Karpas-422 (cell line): Measurements from ENCODE around the gene CLDN10. TPM values are rescaled to one million over a fixed set of nuclear protein-coding genes. Genes with fewer than 3 reads are reported as not detected.
A peak's percentile ranks its signal among the peaks of the same experiment; 100 is the strongest.

ENCODE experiments used
- DNase-seq: peaks from one replicate; pipeline ENCODE4 v3.0.0-alpha.2; 2015
- H2AFZ ChIP-seq: fragments of 200-600 bp; sonication (generic); 2 replicates; pipeline ENCODE4 v1.6.1; 2014; ENCODE audit warnings: antibody characterized with exemption, low read length, mixed read lengths
- H3K27ac ChIP-seq: fragments of 200-600 bp; sonication (generic); 2 replicates; pipeline ENCODE4 v1.5.1; 2014; ENCODE audit warnings: mild to moderate bottlenecking, low read length, moderate library complexity
- H3K27me3 ChIP-seq: fragments of 200-600 bp; sonication (generic); 2 replicates; pipeline ENCODE4 v1.6.1; 2014; ENCODE audit warnings: low read length, mixed read lengths
- H3K36me3 ChIP-seq: fragments of 200-600 bp; sonication (generic); 2 replicates; pipeline ENCODE4 v1.6.1; 2014; ENCODE audit warnings: low read length, mixed read lengths; ENCODE audit not compliant: insufficient read depth
- H3K4me1 ChIP-seq: fragments of 200-600 bp; sonication (generic); 2 replicates; pipeline ENCODE4 v1.6.1; 2014; ENCODE audit warnings: mild to moderate bottlenecking, low read length, mixed read lengths
- H3K4me2 ChIP-seq: fragments of 200-600 bp; sonication (generic); 2 replicates; pipeline ENCODE4 v1.6.1; 2014; ENCODE audit warnings: low read length, low read depth, mild to moderate bottlenecking; ENCODE audit not compliant: poor library complexity, severe bottlenecking
- H3K4me3 ChIP-seq: fragments of 200-600 bp; sonication (generic); 2 replicates; pipeline ENCODE4 v1.5.1; 2014; ENCODE audit warnings: mild to moderate bottlenecking, antibody characterized with exemption, low read length, mixed read lengths
- H3K79me2 ChIP-seq: fragments of 200-600 bp; sonication (generic); 2 replicates; pipeline ENCODE4 v1.6.1; 2014; ENCODE audit warnings: mild to moderate bottlenecking, low read length, mixed read lengths
- H3K9ac ChIP-seq: fragments of 200-600 bp; sonication (generic); 2 replicates; pipeline ENCODE4 v1.6.0; 2014; ENCODE audit warnings: low read length
- H3K9me2 ChIP-seq: fragments of 200-600 bp; sonication (generic), shearing (Covaris generic); replicated peaks from 2 replicates; pipeline ENCODE4 v1.6.0; 2014; ENCODE audit warnings: mild to moderate bottlenecking, low read length, moderate library complexity; ENCODE audit not compliant: insufficient read depth
- H3K9me3 ChIP-seq: fragments of 300-700, 200-600 bp; sonication (generic); 2 replicates; pipeline ENCODE4 v1.6.1; 2014; ENCODE audit warnings: low read length, mixed read lengths
- H4K20me1 ChIP-seq: fragments of 200-600 bp; sonication (generic); 2 replicates; pipeline ENCODE4 v1.6.1; 2014; ENCODE audit warnings: mild to moderate bottlenecking, antibody characterized with exemption, low read length, low read depth; ENCODE audit not compliant: insufficient read depth
- total RNA-seq: library from RNA; depleted of rRNA; stranded (reverse); fragments of >200 nt; shearing (Covaris generic); gene quantifications from 2 replicates; pipeline ENCODE4 v1.2.3, GENCODE V29; 2014; ENCODE audit warnings: low replicate concordance

CLDN10 gene
- total RNA-seq, 1 experiment from 2014 or later = not detected

DNA sequence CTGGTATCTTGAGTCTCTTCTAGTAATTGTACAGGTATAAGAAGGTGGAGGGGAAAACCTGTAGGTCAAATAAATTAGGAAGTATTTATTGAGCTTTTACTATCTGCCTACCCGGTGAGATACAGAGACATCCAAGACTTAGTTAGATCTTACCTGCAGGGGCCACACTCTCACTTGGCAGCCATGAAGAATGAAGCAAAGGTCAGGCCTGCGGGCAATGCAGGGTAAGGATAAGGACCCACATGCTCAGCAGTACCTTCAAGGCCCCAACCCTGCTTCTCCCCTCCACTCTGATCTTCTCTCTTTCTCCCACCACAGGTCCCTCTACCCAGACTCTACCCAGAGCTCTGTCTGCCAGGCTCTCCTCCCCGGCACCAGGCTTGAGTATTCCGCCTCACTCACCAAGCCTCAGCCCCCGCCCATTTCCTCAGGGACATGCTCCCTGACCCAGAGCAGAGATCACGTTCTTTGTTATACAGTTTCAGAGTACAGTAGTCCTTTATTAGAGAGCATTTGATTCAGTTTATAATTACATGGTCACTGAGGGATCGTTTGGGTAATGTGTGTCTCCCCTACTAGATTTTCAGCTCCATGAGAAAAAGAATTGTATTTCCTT is 18.9 kb upstream of the CLDN10 start:
- no peak for DNase-seq
- H3K4me2 ChIP-seq = no peak overlapping the region
- H3K9me2 ChIP-seq = no peaks in the 10 kb centered on the region

GRCh38 chr13:95535243-95535642 is 17.3 kb upstream of the CLDN10 start:
- no peak overlapping the region for H3K27ac ChIP-seq
- H3K79me2 ChIP-seq = no peaks in the 10 kb centered on the region
- no peak overlapping the region for H3K9ac ChIP-seq
- H3K9me2 ChIP-seq = no peaks in the 10 kb centered on the region
- no peaks in the 10 kb centered on the region for H3K9me3 ChIP-seq
- no peaks in the 10 kb centered on the region for H3K4me1 ChIP-seq
- no peak overlapping the region for H2AFZ ChIP-seq
- no peak overlapping the region for H3K4me2 ChIP-seq
- no peaks in the 10 kb centered on the region for H4K20me1 ChIP-seq
- H3K27me3 ChIP-seq = no peaks in the 10 kb centered on the region
- no peak for DNase-seq
- no peaks in the 10 kb centered on the region for H3K36me3 ChIP-seq
- H3K4me3 ChIP-seq = no peak overlapping the region

More for the DNA sequence above, 18.9 kb upstream of the CLDN10 start:
- Histone ChIP-seq H3K4me1 (no peaks in the 10 kb centered on the region), H3K4me3 (no peak overlapping the region), H2AFZ (no peak overlapping the region), H3K36me3 (no peaks in the 10 kb centered on the region), H3K9me3 (no peaks in the 10 kb centered on the region), H4K20me1 (no peaks in the 10 kb centered on the region), H3K9ac (no peak overlapping the region), H3K27ac (no peak overlapping the region), H3K27me3 (no peaks in the 10 kb centered on the region), H3K79me2 (no peaks in the 10 kb centered on the region)

DNA sequence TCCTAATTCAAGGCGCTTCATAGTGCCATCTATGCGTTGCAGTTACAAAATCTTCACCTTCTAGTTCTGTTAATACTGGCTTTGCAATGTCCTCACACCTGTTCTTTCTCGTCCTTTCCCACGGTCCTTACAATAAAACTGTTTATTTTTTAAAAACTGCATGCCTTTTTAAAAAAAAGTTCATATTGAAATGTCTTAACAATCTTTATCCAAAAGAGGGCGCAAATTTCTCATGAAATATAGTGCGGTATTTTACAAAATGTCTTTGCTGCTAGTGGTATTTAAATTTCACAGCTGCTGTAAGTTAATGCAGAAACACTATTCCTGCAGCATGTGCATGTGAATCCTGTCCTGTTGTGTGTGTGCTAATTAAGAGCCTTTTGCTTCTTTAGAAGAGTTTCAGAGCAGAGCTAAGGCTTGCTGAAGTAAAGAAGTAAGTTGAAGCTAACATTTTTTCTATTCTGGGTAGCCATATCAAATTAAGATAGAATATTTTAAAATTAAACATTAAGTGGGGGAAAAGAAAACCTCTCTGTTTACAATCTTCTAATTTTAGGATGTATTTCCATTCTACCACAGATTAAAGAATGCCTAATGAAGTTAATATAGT is 15.8 kb upstream of the CLDN10 start:
- Histone ChIP-seq H3K4me1 (no peaks in the 10 kb centered on the region), H4K20me1 (no peaks in the 10 kb centered on the region), H3K9me2 (no peaks in the 10 kb centered on the region), H3K27me3 (no peaks in the 10 kb centered on the region), H3K79me2 (no peaks in the 10 kb centered on the region), H3K27ac (no peak overlapping the region), H3K36me3 (no peaks in the 10 kb centered on the region), H3K9ac (no peak overlapping the region), H3K4me3 (no peak overlapping the region), H3K9me3 (no peaks in the 10 kb centered on the region), H3K4me2 (no peak overlapping the region), H2AFZ (no peak overlapping the region)
- peak; percentile 76 for DNase-seq

DNA sequence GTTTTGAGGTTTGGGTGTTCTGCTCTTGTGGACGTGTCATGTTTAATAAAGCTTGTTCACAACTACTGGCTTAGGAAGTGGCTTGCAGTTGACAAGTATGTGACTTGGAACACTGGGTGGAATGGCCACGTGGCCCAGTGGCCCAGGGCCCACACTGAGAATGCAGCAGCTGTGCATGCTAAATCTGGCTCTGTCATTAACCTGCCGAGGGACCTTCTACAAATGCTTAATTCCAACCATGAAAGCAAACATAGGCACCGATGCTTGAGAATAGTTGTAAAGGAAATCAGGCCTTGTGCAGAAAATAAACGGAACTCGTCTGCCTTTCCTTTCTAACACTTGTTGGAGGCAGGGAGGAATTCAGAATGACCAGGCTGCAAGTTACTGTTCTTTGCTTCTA is 11.6 kb upstream of the CLDN10 start:
- Histone ChIP-seq H2AFZ (no peak overlapping the region), H3K4me1 (no peaks in the 10 kb centered on the region), H3K9ac (no peak overlapping the region), H3K4me3 (no peak overlapping the region), H4K20me1 (no peaks in the 10 kb centered on the region), H3K9me2 (no peaks in the 10 kb centered on the region), H3K36me3 (no peaks in the 10 kb centered on the region), H3K79me2 (no peaks in the 10 kb centered on the region), H3K27ac (no peak overlapping the region), H3K9me3 (no peaks in the 10 kb centered on the region), H3K27me3 (no peaks in the 10 kb centered on the region), H3K4me2 (no peak overlapping the region)
- no peak for DNase-seq

GRCh38 chr13:95541308-95541707 is 11.2 kb upstream of the CLDN10 start:
- Histone ChIP-seq H3K9ac (no peak overlapping the region), H3K9me2 (no peaks in the 10 kb centered on the region), H3K9me3 (no peaks in the 10 kb centered on the region), H3K27ac (no peak overlapping the region), H3K79me2 (no peaks in the 10 kb centered on the region), H3K36me3 (no peaks in the 10 kb centered on the region), H3K4me1 (no peaks in the 10 kb centered on the region), H4K20me1 (no peaks in the 10 kb centered on the region), H2AFZ (no peak overlapping the region), H3K4me2 (no peak overlapping the region), H3K4me3 (no peak overlapping the region), H3K27me3 (no peaks in the 10 kb centered on the region)
- no peak for DNase-seq

DNA sequence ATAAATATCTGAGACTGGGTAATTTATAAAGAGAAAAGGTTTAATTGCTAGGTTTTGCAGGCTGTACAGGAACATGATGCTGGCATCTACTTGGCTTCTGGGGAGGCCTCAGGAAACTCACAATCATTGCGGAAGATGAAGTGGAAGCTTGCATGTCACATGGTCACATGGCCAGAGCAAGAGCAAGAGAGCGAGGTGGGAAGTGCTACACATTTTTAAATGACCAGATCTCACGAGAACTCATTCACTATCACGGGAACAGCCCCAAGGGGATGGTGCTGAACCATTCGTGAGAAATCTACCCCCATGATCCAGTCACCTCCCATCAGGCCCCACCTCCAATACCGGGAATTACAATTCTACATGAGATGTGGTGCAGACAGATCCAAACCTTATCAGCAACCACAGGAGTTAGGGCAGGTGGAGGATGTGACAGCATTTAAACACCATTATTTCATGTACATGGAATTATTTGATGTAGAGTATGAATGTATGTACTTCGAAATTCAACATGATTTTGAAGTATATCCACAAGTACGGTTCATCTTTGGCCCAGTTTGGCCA is 10.5 kb upstream of the CLDN10 start:
- Histone ChIP-seq H2AFZ (no peak overlapping the region), H3K9ac (no peak overlapping the region), H3K27me3 (no peaks in the 10 kb centered on the region), H4K20me1 (no peaks in the 10 kb centered on the region), H3K4me2 (no peak overlapping the region), H3K27ac (no peak overlapping the region), H3K4me3 (no peak overlapping the region), H3K79me2 (no peaks in the 10 kb centered on the region), H3K9me2 (no peaks in the 10 kb centered on the region), H3K4me1 (no peaks in the 10 kb centered on the region), H3K9me3 (no peaks in the 10 kb centered on the region), H3K36me3 (no peaks in the 10 kb centered on the region)
- no peak for DNase-seq

GRCh38 chr13:95544293-95544692 is 8.2 kb upstream of the CLDN10 start:
- no peak overlapping the region for H3K27ac ChIP-seq
- no peaks in the 10 kb centered on the region for H3K9me3 ChIP-seq
- H3K4me3 ChIP-seq = no peak overlapping the region
- H3K79me2 ChIP-seq = no peaks in the 10 kb centered on the region
- H3K9ac ChIP-seq = no peak overlapping the region
- H3K9me2 ChIP-seq = no peaks in the 10 kb centered on the region
- no peaks in the 10 kb centered on the region for H3K4me1 ChIP-seq
- no peak for DNase-seq
- no peaks in the 10 kb centered on the region for H3K27me3 ChIP-seq
- H3K4me2 ChIP-seq = no peak overlapping the region
- H3K36me3 ChIP-seq = no peaks in the 10 kb centered on the region
- H2AFZ ChIP-seq = no peak overlapping the region
- no peaks in the 10 kb centered on the region for H4K20me1 ChIP-seq

GRCh38 chr13:95546919-95547318 is 5.6 kb upstream of the CLDN10 start:
- Histone ChIP-seq H3K9ac (no peak overlapping the region), H3K9me2 (no peaks in the 10 kb centered on the region), H2AFZ (no peak overlapping the region), H3K36me3 (no peaks in the 10 kb centered on the region), H3K4me2 (no peak overlapping the region), H3K4me3 (no peak overlapping the region), H3K9me3 (no peaks in the 10 kb centered on the region), H4K20me1 (no peaks in the 10 kb centered on the region), H3K79me2 (no peaks in the 10 kb centered on the region), H3K27me3 (no peaks in the 10 kb centered on the region), H3K4me1 (no peaks in the 10 kb centered on the region), H3K27ac (no peak overlapping the region)
- no peak for DNase-seq
